ENCODE data around the gene ZBED2.

DNA sequence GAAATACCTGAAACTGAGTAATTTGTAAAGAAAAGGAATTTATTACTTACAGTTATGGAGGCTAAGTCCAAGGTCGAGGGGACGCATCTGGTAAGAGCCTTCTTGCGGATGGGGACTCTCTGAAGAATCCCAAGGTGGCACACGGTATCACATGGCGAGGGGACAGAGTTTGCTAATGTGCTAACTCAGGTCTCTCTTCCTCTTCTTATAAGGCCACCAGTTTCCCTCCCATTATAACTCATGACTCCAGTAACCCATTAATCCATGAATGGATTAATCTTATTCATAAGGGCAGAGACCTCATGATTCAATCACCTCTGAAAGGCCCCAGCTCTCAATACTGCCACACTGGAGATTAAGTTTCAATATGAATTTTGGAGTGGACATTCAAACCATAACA is 15.7 kb downstream of the ZBED2 start:
- TF ChIP-seq, protein P1, sequence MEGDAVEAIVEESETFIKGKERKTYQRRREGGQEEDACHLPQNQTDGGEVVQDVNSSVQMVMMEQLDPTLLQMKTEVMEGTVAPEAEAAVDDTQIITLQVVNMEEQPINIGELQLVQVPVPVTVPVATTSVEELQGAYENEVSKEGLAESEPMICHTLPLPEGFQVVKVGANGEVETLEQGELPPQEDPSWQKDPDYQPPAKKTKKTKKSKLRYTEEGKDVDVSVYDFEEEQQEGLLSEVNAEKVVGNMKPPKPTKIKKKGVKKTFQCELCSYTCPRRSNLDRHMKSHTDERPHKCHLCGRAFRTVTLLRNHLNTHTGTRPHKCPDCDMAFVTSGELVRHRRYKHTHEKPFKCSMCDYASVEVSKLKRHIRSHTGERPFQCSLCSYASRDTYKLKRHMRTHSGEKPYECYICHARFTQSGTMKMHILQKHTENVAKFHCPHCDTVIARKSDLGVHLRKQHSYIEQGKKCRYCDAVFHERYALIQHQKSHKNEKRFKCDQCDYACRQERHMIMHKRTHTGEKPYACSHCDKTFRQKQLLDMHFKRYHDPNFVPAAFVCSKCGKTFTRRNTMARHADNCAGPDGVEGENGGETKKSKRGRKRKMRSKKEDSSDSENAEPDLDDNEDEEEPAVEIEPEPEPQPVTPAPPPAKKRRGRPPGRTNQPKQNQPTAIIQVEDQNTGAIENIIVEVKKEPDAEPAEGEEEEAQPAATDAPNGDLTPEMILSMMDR (IDR thresholded peaks at IDR 0.05) = no peak
- TF ChIP-seq POLR2A (IDR thresholded peaks at IDR 0.05) = no peak
- TF ChIP-seq POLR2AphosphoS5 (IDR thresholded peaks at IDR 0.05) = no peak
